HEK293T (cell line): ENCODE measurements around the gene MADD.

Experiments used
- ELF4 ChIP-seq: fragments of 450-650 bp; IDR thresholded peaks from 2 replicates; pipeline ENCODE4 v1.6.1; 2017; ENCODE audit warnings: antibody characterized with exemption
- FOXM1 ChIP-seq: fragments of 450-650 bp; IDR thresholded peaks from 2 replicates; pipeline ENCODE4 v1.6.1; 2017; ENCODE audit warnings: mild to moderate bottlenecking, borderline replicate concordance
- HDGF ChIP-seq: fragments of 450-650 bp; IDR thresholded peaks from 2 replicates; pipeline ENCODE4 v1.6.1; 2017; ENCODE audit warnings: antibody characterized with exemption, borderline replicate concordance
- NFRKB ChIP-seq: fragments of 450-650 bp; IDR thresholded peaks from 2 replicates; pipeline ENCODE4 v1.6.1; 2016; ENCODE audit warnings: mild to moderate bottlenecking, moderate library complexity
- SP1 ChIP-seq: fragments of 450-650 bp; IDR thresholded peaks from 2 replicates; pipeline ENCODE4 v1.6.1; 2017
- TF ChIP-seq, protein P1 (sequence below): fragments of 450-650 bp; IDR thresholded peaks from 2 replicates; pipeline ENCODE4 v1.6.1; 2016

DNA sequence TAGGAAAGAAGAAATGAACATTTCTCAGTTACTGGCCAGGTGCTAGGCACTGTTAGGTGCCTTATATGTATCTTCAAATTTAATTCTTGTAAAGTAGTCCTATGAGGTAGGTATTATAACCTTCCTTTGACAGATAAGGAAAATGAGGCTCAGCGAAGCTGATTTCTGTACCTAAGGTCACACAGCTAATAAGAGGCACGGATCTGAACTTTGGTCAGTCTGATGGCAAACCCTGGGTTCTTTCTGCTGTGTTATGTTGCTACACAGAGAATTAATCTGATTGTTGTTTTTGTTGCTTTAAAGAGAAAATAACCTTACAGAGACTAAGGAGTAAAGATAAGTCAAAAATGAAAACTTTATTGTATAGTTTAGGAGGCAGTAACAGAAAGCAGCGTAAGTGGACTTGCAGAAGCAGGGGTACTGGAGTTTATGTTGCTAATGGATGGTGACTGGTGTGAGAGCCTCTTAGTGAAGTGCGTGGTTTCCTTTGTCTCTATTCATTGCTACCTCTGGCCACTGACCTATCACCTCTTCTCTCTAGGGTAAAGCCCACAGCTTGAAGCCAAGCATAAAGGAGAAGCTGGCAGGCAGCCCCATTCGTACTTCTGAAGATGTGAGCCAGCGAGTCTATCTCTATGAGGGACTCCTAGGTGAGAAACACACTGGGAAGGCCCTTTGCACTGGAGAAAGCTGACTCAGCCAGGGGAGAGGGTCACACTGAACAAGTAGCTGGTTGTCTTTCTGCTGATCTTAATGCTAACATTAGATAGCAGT is 38.3 kb downstream of the MADD start:
- TF ChIP-seq, protein P1, sequence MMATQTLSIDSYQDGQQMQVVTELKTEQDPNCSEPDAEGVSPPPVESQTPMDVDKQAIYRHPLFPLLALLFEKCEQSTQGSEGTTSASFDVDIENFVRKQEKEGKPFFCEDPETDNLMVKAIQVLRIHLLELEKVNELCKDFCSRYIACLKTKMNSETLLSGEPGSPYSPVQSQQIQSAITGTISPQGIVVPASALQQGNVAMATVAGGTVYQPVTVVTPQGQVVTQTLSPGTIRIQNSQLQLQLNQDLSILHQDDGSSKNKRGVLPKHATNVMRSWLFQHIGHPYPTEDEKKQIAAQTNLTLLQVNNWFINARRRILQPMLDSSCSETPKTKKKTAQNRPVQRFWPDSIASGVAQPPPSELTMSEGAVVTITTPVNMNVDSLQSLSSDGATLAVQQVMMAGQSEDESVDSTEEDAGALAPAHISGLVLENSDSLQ = no peak
- TF ChIP-seq NFRKB (no peak), HDGF (no peak), FOXM1 (no peak), SP1 (no peak), ELF4 (no peak)
